Astrocyte (in vitro differentiated cells and primary cell): Measurements from ENCODE around the gene ANLN.
"Not testable (repeated sequence)": the region's sequence is repeated elsewhere in the genome, so short reads cannot be mapped to it uniquely, and the experiment has no call there.

ENCODE experiments used
- EZH2 ChIP-seq: IDR thresholded peaks from 2 replicates; pipeline ENCODE4 v1.6.1; 2012; ENCODE audit warnings: mild to moderate bottlenecking, low read length, inconsistent platforms; ENCODE audit not compliant: insufficient read depth
- TF ChIP-seq, protein P1 (sequence below): IDR thresholded peaks from 2 replicates; pipeline ENCODE4 v1.5.1; 2011; ENCODE audit warnings: low read depth, mild to moderate bottlenecking, inconsistent platforms, low read length, moderate library complexity; ENCODE audit not compliant: insufficient read depth

DNA sequence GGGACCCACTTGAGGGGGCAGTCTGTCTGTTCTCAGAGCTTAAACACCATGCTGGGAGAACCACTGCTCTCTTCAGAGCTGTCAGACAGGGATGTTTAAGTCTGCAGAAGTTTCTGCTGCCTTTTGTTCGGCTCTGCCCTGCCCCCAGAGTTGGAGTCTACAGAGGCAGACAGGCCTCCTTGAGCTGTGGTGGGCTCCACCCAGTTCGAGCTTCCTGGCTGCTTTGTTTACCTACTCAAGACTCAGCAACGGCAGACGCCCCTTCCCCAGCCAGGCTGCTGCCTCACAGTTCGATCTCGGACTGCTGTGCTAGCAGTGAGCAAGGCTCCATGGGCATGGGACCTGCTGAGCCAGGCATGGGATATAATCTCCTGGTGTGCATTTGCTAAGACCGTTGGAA is 11.1 kb upstream of the ANLN start:
- TF ChIP-seq, protein P1, sequence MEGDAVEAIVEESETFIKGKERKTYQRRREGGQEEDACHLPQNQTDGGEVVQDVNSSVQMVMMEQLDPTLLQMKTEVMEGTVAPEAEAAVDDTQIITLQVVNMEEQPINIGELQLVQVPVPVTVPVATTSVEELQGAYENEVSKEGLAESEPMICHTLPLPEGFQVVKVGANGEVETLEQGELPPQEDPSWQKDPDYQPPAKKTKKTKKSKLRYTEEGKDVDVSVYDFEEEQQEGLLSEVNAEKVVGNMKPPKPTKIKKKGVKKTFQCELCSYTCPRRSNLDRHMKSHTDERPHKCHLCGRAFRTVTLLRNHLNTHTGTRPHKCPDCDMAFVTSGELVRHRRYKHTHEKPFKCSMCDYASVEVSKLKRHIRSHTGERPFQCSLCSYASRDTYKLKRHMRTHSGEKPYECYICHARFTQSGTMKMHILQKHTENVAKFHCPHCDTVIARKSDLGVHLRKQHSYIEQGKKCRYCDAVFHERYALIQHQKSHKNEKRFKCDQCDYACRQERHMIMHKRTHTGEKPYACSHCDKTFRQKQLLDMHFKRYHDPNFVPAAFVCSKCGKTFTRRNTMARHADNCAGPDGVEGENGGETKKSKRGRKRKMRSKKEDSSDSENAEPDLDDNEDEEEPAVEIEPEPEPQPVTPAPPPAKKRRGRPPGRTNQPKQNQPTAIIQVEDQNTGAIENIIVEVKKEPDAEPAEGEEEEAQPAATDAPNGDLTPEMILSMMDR = not testable (repeated sequence)
- TF ChIP-seq EZH2 = not testable (repeated sequence)
